Fibroblast of pulmonary artery (primary cell): ENCODE measurements around the gene DPYSL5.

Experiments used
- DNase-seq: peaks from one replicate; pipeline ENCODE4 v3.0.0-alpha.2; 2010; ENCODE audit warnings: low read depth
- H3K4me3 ChIP-seq: replicated peaks from 2 replicates; pipeline ENCODE4 v1.5.1; 2011; ENCODE audit warnings: low read depth, mild to moderate bottlenecking, control low read depth, low read length, moderate library complexity
- CTCF ChIP-seq: IDR thresholded peaks from 2 replicates; pipeline ENCODE4 v1.5.1; 2011; ENCODE audit warnings: mild to moderate bottlenecking, control low read depth, low read length, inconsistent platforms; ENCODE audit errors: missing control alignments

DPYSL5 gene

DNA sequence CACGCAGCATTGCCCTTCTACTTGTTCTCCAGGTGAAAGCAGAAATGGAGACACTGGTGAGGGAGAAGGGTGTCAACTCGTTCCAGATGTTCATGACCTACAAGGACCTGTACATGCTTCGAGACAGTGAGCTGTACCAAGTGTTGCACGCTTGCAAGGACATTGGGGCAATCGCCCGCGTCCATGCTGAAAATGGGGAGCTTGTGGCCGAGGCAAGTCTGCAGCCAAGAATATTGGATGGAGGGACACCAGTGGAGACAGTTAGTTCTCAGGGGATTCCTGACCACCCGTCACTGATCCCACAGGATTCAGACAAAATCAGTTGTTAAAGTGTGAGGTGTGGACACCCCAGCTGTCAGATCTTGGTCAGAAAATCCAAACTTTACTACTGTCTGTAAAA is 79.3 kb downstream of the DPYSL5 start:
- no peak overlapping the region for H3K4me3 ChIP-seq
- TF ChIP-seq CTCF: no peak
- no peak for DNase-seq

- TF ChIP-seq CTCF: no peak
- DNase-seq: no peak
- H3K4me3 ChIP-seq: no peak overlapping the region
These were observed 85.0 kb downstream of the DPYSL5 start for GRCh38 chr2:26932974-26933373.

DNA sequence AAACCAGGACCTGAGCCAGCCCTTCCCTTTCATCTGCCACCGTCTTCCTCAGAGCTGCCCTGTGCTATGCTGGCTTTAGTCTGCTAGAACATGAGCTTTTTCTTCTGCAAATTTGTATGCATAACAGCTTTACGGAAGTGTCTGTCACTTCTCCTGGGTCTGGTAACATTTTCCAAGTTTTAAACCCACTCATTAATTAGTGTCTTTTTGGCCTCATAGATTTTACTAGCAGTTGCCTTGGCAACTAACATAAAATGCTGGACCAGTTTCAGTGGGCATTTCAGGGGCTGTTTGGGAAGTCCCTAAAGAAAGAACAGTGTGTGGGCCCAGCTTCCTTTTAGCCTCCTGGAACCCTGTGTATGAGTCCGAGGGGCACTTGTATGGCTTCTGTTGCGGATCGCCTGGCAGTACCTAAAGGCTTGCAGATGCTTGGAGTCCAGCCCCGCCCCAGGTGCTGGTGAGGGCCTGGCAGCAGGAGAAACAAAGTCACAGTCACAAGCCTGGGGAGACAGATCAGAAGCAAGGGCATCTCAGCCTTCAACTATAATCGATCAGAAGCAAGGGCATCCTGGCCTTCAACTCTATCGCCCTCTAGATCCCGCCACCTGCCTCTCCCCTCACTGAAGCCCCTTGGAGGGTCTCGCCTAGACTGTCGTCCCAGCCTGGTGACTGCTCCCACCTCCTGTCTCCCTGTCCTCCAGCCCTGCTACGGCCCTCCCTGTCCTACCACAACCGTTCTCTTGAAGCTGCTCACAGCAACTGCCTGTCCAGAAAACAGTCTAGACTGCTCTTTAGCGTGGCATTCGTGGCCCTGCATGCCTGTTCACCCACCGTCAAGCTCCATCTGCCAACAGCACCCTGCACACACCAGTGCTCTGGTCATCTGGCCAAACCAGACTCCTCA is 85.8 kb downstream of the DPYSL5 start:
- TF ChIP-seq CTCF: no peak
- DNase-seq: no peak

GRCh38 chr2:26934335-26934724 is 86.4 kb downstream of the DPYSL5 start:
- TF ChIP-seq CTCF: no peak
- no peak for DNase-seq
- H3K4me3 ChIP-seq: no peak overlapping the region

More for the DNA sequence above, 85.8 kb downstream of the DPYSL5 start:
- no peak overlapping the region for H3K4me3 ChIP-seq

GRCh38 chr2:26934985-26935384 is 87.1 kb downstream of the DPYSL5 start:
- DNase-seq: no peak
- no peak overlapping the region for H3K4me3 ChIP-seq
- no peak for TF ChIP-seq CTCF

DNA sequence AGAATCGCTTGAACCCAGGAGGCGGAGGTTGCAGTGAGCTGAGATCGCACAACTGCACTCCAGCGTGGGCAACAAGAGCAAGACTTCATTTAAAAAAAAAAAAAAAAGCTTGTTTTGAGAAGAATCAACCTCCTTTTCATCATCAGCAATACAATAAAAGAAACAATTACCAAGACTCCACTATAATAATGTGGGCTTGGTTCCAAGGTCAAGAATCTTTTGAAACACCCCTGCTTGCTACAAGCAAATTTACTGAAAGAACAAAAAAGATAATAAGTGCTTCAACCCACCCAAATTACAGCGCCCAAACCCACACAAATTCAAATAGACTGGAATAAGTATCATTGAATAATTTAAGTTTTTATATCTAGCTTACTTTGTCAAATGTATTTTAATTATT is 88.9 kb downstream of the DPYSL5 start:
- H3K4me3 ChIP-seq: no peak overlapping the region
- no peak for TF ChIP-seq CTCF

More for the DNA sequence above, 88.9 kb downstream of the DPYSL5 start:
- DNase-seq: no peak
